H9 (cell line): ENCODE measurements around the gene HECTD1. TPM values are rescaled to one million over a fixed set of nuclear protein-coding genes. Genes with fewer than 3 reads are reported as not detected.

ENCODE experiments used
- DNase-seq: peaks from one replicate; pipeline ENCODE4 v3.0.0-alpha.2; 2017
- H2AFZ ChIP-seq: one replicate; pipeline ENCODE4 v1.6.1; 2013; ENCODE audit warnings: mild to moderate bottlenecking, low read length, control low read depth, moderate library complexity
- H2AK5ac ChIP-seq: 2 replicates; pipeline ENCODE4 v1.6.1; 2013; ENCODE audit warnings: low read length, control low read depth, mixed read lengths; ENCODE audit not compliant: insufficient read length
- H2BK120ac ChIP-seq: one replicate; pipeline ENCODE4 v1.6.1; 2013; ENCODE audit warnings: low read depth, mild to moderate bottlenecking, low read length, control low read depth, inconsistent platforms; ENCODE audit not compliant: poor library complexity, severe bottlenecking
- H2BK12ac ChIP-seq: 2 replicates; pipeline ENCODE4 v1.6.1; 2013; ENCODE audit warnings: low read length, control low read depth, mixed read lengths, low read depth; ENCODE audit not compliant: insufficient read length
- H2BK15ac ChIP-seq: 2 replicates; pipeline ENCODE4 v1.6.1; 2013; ENCODE audit warnings: low read depth, low read length, control low read depth
- H2BK20ac ChIP-seq: one replicate; pipeline ENCODE4 v1.6.1; 2013; ENCODE audit warnings: low read depth, mild to moderate bottlenecking, low read length, control low read depth, inconsistent platforms; ENCODE audit not compliant: poor library complexity, severe bottlenecking
- H2BK5ac ChIP-seq: 2 replicates; pipeline ENCODE4 v1.6.1; 2013; ENCODE audit warnings: low read length, control low read depth, mixed read lengths; ENCODE audit not compliant: insufficient read length
- H3K14ac ChIP-seq: 2 replicates; pipeline ENCODE4 v1.6.1; 2013; ENCODE audit warnings: low read length, control low read depth; ENCODE audit not compliant: insufficient read depth
- H3K18ac ChIP-seq: 2 replicates; pipeline ENCODE4 v1.6.1; 2013; ENCODE audit warnings: low read depth, mild to moderate bottlenecking, mixed read lengths, low read length, control low read depth; ENCODE audit not compliant: insufficient read length
- H3K23ac ChIP-seq: 2 replicates; pipeline ENCODE4 v1.6.1; 2013; ENCODE audit warnings: low read length, control low read depth, mixed read lengths, low read depth; ENCODE audit not compliant: insufficient read length
- H3K23me2 ChIP-seq: 2 replicates; pipeline ENCODE4 v1.6.1; 2013; ENCODE audit warnings: low read depth, mild to moderate bottlenecking, mixed read lengths, low read length, control low read depth; ENCODE audit not compliant: insufficient read length, poor library complexity, severe bottlenecking
- H3K27ac ChIP-seq: 2 replicates; pipeline ENCODE4 v1.5.1; 2013; ENCODE audit warnings: low read length, control low read depth, mixed read lengths, low read depth; ENCODE audit not compliant: insufficient read length
- H3K27me3 ChIP-seq: 2 replicates; pipeline ENCODE4 v1.6.1; 2013; ENCODE audit warnings: low read length, control low read depth, inconsistent platforms; ENCODE audit not compliant: insufficient read depth
- H3K4ac ChIP-seq: 2 replicates; pipeline ENCODE4 v1.6.1; 2013; ENCODE audit warnings: low read depth, mild to moderate bottlenecking, control low read depth, inconsistent platforms, low read length, moderate library complexity
- H3K4me1 ChIP-seq: 2 replicates; pipeline ENCODE4 v1.6.1; 2013; ENCODE audit warnings: low read length, control low read depth, inconsistent platforms; ENCODE audit not compliant: insufficient read depth
- H3K4me2 ChIP-seq: 2 replicates; pipeline ENCODE4 v1.6.1; 2013; ENCODE audit warnings: low read length, control low read depth, mixed read lengths; ENCODE audit not compliant: insufficient read length, insufficient read depth
- H3K56ac ChIP-seq: 2 replicates; pipeline ENCODE4 v1.6.1; 2013; ENCODE audit warnings: low read depth, mild to moderate bottlenecking, mixed read lengths, low read length, control low read depth; ENCODE audit not compliant: insufficient read length
- H3K79me1 ChIP-seq: 2 replicates; pipeline ENCODE4 v1.6.1; 2013; ENCODE audit warnings: low read depth, mild to moderate bottlenecking, moderate library complexity, low read length, control low read depth, inconsistent platforms; ENCODE audit not compliant: insufficient read depth, poor library complexity, severe bottlenecking
- H3K79me2 ChIP-seq: 2 replicates; pipeline ENCODE4 v1.6.1; 2013; ENCODE audit warnings: low read length, control low read depth, inconsistent platforms; ENCODE audit not compliant: insufficient read depth
- H3K9ac ChIP-seq: 2 replicates; pipeline ENCODE4 v1.6.1; 2013; ENCODE audit warnings: low read length, control low read depth, mixed read lengths; ENCODE audit not compliant: insufficient read length; ENCODE audit errors: extremely low read depth
- H3K9me3 ChIP-seq: one replicate; pipeline ENCODE4 v1.6.1; 2013; ENCODE audit warnings: low read depth, low read length, inconsistent platforms; ENCODE audit not compliant: control insufficient read depth
- H3T11ph ChIP-seq: one replicate; pipeline ENCODE4 v1.6.1; 2013; ENCODE audit warnings: mild to moderate bottlenecking, low read length, control low read depth, inconsistent platforms
- H4K20me1 ChIP-seq: one replicate; pipeline ENCODE4 v1.6.1; 2013; ENCODE audit not compliant: control insufficient read depth, insufficient read length, insufficient read depth
- H4K5ac ChIP-seq: 2 replicates; pipeline ENCODE4 v1.6.1; 2013; ENCODE audit warnings: low read depth, mild to moderate bottlenecking, mixed read lengths, low read length, control low read depth; ENCODE audit not compliant: insufficient read length
- H4K8ac ChIP-seq: replicated peaks from 2 replicates; pipeline ENCODE4 v1.6.1; 2013; ENCODE audit warnings: low read length, control low read depth, mixed read lengths, low read depth; ENCODE audit not compliant: insufficient read length
- H4K91ac ChIP-seq: 2 replicates; pipeline ENCODE4 v1.6.1; 2013; ENCODE audit warnings: low read depth, mild to moderate bottlenecking, moderate library complexity, mixed read lengths, low read length, control low read depth; ENCODE audit not compliant: insufficient read length
- H3K27ac Mint-ChIP-seq, 3 experiments: 2 replicates in 2 of 3; 3 replicates in 1 of 3; pipeline ENCODE4 v1.8.0; 2020 to 2021; ENCODE audit warnings: mixed read lengths in 3 of 3, mild to moderate bottlenecking in 1 of 3, moderate library complexity in 1 of 3
- H3K27me3 Mint-ChIP-seq: 2 replicates; pipeline ENCODE4 v1.8.0; 2021; ENCODE audit warnings: low read depth, mild to moderate bottlenecking, moderate library complexity, mixed read lengths
- H3K36me3 Mint-ChIP-seq, 3 experiments: 2 replicates in 2 of 3; 3 replicates in 1 of 3; pipeline ENCODE4 v1.8.0; 2020 to 2021; ENCODE audit warnings: low read depth in 3 of 3, mixed read lengths in 3 of 3; ENCODE audit not compliant: insufficient read depth in 1 of 3
- H3K4me1 Mint-ChIP-seq, 2 experiments: 2 replicates each; pipeline ENCODE4 v1.8.0; 2020; ENCODE audit warnings: mixed read lengths in 2 of 2
- H3K4me3 Mint-ChIP-seq, 2 experiments: 2 replicates in 1 of 2; 3 replicates in 1 of 2; pipeline ENCODE4 v1.8.0; 2020 to 2021; ENCODE audit warnings: mild to moderate bottlenecking in 2 of 2, mixed read lengths in 2 of 2, moderate library complexity in 1 of 2
- H3K9me3 Mint-ChIP-seq, 2 experiments: 2 replicates in 1 of 2; 3 replicates in 1 of 2; pipeline ENCODE4 v1.8.0; 2020; ENCODE audit warnings: mild to moderate bottlenecking in 2 of 2, mixed read lengths in 2 of 2, moderate library complexity in 1 of 2
- WGBS: extraction: QIAGEN DNeasy Blood & Tissue Kit; methylation state at CpG from one replicate; pipeline ENCODE4 v1.1.7; 2013; ENCODE audit warnings: missing lambda C conversion rate, low lambda C conversion rate, mixed read lengths; ENCODE audit not compliant: insufficient read length; ENCODE audit errors: extremely low coverage; 5-methylcytosine and 5-hydroxymethylcytosine counted together
- total RNA-seq: library from RNA; stranded (reverse); gene quantifications from 2 replicates; pipeline ENCODE4 v1.2.1, GENCODE V29; 2021
- TF ChIP-seq, protein P1 (sequence below): fragments of 200-600 bp; sonication (generic); conservative IDR thresholded peaks from 3 replicates; pipeline ENCODE4 v1.8.0; 2021; ENCODE audit warnings: antibody characterized with exemption, mild to moderate bottlenecking

HECTD1 gene
- total RNA-seq, 1 experiment from 2014 or later, result 135 TPM

DNA sequence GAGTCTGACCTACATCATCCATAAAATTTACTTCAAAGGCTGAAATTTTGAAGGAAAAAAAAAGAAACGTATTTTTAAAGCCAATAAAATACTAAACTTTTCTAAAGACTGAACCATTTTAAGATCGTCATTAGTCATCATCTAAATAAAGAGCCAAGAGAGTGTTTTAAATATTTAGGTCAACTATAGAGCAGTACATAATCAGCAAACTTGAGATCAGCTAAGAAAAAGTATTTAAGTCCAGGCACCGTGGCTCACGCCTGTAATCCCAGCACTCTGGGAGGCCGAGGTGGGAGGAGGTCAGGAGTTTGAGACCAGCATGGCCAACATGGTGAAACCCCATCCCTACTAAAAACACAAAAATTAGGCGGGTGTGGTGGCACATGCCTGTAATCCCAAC, 35.5 kb downstream of the HECTD1 start:
- no CpG with 5 or more reads among the region's 6 CpGs for WGBS
- TF ChIP-seq, protein P1, sequence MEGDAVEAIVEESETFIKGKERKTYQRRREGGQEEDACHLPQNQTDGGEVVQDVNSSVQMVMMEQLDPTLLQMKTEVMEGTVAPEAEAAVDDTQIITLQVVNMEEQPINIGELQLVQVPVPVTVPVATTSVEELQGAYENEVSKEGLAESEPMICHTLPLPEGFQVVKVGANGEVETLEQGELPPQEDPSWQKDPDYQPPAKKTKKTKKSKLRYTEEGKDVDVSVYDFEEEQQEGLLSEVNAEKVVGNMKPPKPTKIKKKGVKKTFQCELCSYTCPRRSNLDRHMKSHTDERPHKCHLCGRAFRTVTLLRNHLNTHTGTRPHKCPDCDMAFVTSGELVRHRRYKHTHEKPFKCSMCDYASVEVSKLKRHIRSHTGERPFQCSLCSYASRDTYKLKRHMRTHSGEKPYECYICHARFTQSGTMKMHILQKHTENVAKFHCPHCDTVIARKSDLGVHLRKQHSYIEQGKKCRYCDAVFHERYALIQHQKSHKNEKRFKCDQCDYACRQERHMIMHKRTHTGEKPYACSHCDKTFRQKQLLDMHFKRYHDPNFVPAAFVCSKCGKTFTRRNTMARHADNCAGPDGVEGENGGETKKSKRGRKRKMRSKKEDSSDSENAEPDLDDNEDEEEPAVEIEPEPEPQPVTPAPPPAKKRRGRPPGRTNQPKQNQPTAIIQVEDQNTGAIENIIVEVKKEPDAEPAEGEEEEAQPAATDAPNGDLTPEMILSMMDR, result no peak
- no peak overlapping the region for H2AK5ac ChIP-seq
- no peak overlapping the region for H3K4ac ChIP-seq
- H3K27me3 ChIP-seq, result no peaks in the 10 kb centered on the region
- H3K4me1 ChIP-seq, result no peaks in the 10 kb centered on the region
- H2BK12ac ChIP-seq, result no peak overlapping the region
- peaks cover 5% of the 10 kb centered on the region for H3K79me1 ChIP-seq
- Mint-ChIP-seq H3K4me1 (no peaks in the 10 kb centered on the region), H3K27me3 (no peaks in the 10 kb centered on the region), H3K4me3 (no peak overlapping the region), H3K36me3 (peaks cover 7 to 73% (median 69%) of the 10 kb centered on the region in 3 experiments), H3K9me3 (no peaks in the 10 kb centered on the region), H3K27ac (no peak overlapping the region)
- H2AFZ ChIP-seq, result no peak overlapping the region
- no peak overlapping the region for H3K27ac ChIP-seq
- no peak overlapping the region for H2BK5ac ChIP-seq
- no peak overlapping the region for H4K8ac ChIP-seq
- no peak overlapping the region for H3K4me2 ChIP-seq
- no peaks in the 10 kb centered on the region for H4K20me1 ChIP-seq
- no peak overlapping the region for H3T11ph ChIP-seq
- H3K9me3 ChIP-seq, result no peaks in the 10 kb centered on the region
- H3K23ac ChIP-seq, result no peak overlapping the region
- H3K79me2 ChIP-seq, result no peaks in the 10 kb centered on the region
- no peak for DNase-seq
- H3K9ac ChIP-seq, result no peak overlapping the region
- no peak overlapping the region for H2BK20ac ChIP-seq
- no peak overlapping the region for H4K5ac ChIP-seq
- H2BK15ac ChIP-seq, result no peak overlapping the region
- no peak overlapping the region for H3K14ac ChIP-seq
- H4K91ac ChIP-seq, result no peak overlapping the region
- no peak overlapping the region for H3K18ac ChIP-seq
- no peak overlapping the region for H3K56ac ChIP-seq
- no peak overlapping the region for H2BK120ac ChIP-seq
- no peaks in the 10 kb centered on the region for H3K23me2 ChIP-seq
